ENCODE data around the gene LONP2. TPM values are rescaled to one million over a fixed set of nuclear protein-coding genes. Genes with fewer than 3 reads are reported as not detected.

LONP2 gene
- total and polyA plus RNA-seq, 9 of the 15 experiments (the other 6 are each of a cell fraction or from before 2014, with no cell fraction given) = 8.1 to 41.2 (median 25.6) TPM

- TF ChIP-seq MLLT1 (IDR thresholded peaks at IDR 0.05) = peak in 1 of 2 experiments; percentile 68; a peak in 1 of 4 replicates
- TF ChIP-seq FOSL1 (tag; conservative IDR thresholded peaks at IDR 0.05) = 0 out of 2 replicates have a peak, but pooled peaks have one; percentile 5
- peak in 1 of 2 experiments; percentile 79; a peak in 2 of 4 replicates for TF ChIP-seq ZNF318 (IDR thresholded peaks at IDR 0.05; ENCODE audit: borderline replicate concordance in 1 of 2, low read depth in 1 of 2)
- TF ChIP-seq ZNF584 (CRISPR knock-in tag; IDR thresholded peaks at IDR 0.05; ENCODE audit: low read depth) = peak; percentile 89; the same call in 1 of the 2 replicates
- TF ChIP-seq BRD9 (IDR thresholded peaks at IDR 0.05; ENCODE audit: low read depth, partially characterized antibody) = peak; percentile 86
- TF ChIP-seq HNRNPL (IDR thresholded peaks at IDR 0.05; ENCODE audit: low read depth, low read length) = peak; percentile 15; the same call in 1 of the 2 replicates
- no peak for TF ChIP-seq XRCC3 (IDR thresholded peaks at IDR 0.05)
- TF ChIP-seq IRF9 (tag; IDR thresholded peaks at IDR 0.05) = peak; percentile 75; the same call in 1 of the 2 replicates
- peak; percentile 17 to 19; a peak in 2 of 4 replicates for TF ChIP-seq RAD21 (CRISPR knock-in tag; conservative IDR thresholded peaks at IDR 0.05 in 1 of 2, IDR thresholded peaks at IDR 0.05 in 1 of 2)
- no peak for TF ChIP-seq MCM7 (IDR thresholded peaks at IDR 0.05)
Measured at GRCh38 chr16:48366165-48367093, 122.3 kb downstream of the LONP2 start (continued).
